OCI-LY1 (cell line): ENCODE measurements around the gene GMPR.

Experiments used
- H2AFZ ChIP-seq: fragments of 200-600 bp; sonication (generic), shearing (Covaris generic); 2 replicates; pipeline ENCODE4 v1.6.0; 2014; ENCODE audit warnings: antibody characterized with exemption, mild to moderate bottlenecking, low read length
- H3F3A ChIP-seq: fragments of 200-600 bp; sonication (generic), shearing (Covaris generic); 2 replicates; pipeline ENCODE4 v1.6.0; 2014; ENCODE audit warnings: mild to moderate bottlenecking, antibody characterized with exemption, low read length, moderate library complexity; ENCODE audit not compliant: insufficient read depth
- H3K27ac ChIP-seq: fragments of 200-600 bp; sonication (generic); 2 replicates; pipeline ENCODE4 v1.5.1; 2014; ENCODE audit warnings: low read length, mixed run types, mild to moderate bottlenecking, low read depth; ENCODE audit not compliant: poor library complexity, severe bottlenecking
- H3K27me3 ChIP-seq: fragments of 200-600 bp; sonication (generic); 2 replicates; pipeline ENCODE4 v1.6.0; 2014; ENCODE audit warnings: antibody characterized with exemption, mild to moderate bottlenecking, low read length, moderate library complexity; ENCODE audit not compliant: insufficient read depth
- H3K36me3 ChIP-seq: fragments of 200-600 bp; sonication (generic); 2 replicates; pipeline ENCODE4 v1.6.1; 2014; ENCODE audit warnings: mild to moderate bottlenecking, antibody characterized with exemption, low read length, moderate library complexity, mixed read lengths; ENCODE audit not compliant: insufficient read depth
- H3K4me1 ChIP-seq: fragments of 200-600 bp; sonication (generic); 2 replicates; pipeline ENCODE4 v1.5.1; 2014; ENCODE audit warnings: mild to moderate bottlenecking, low read length, moderate library complexity; ENCODE audit not compliant: insufficient read depth, severe bottlenecking
- H3K4me2 ChIP-seq: fragments of 200-600 bp; sonication (generic), shearing (Covaris generic); 2 replicates; pipeline ENCODE4 v1.6.1; 2014; ENCODE audit warnings: low read length
- H3K4me3 ChIP-seq: fragments of 200-600 bp; sonication (generic); 2 replicates; pipeline ENCODE4 v1.5.1; 2014; ENCODE audit warnings: low read length, low read depth, mild to moderate bottlenecking, mixed read lengths; ENCODE audit not compliant: poor library complexity, severe bottlenecking
- H3K79me2 ChIP-seq: fragments of 200-600 bp; shearing (Covaris generic); 2 replicates; pipeline ENCODE4 v1.6.1; 2016; ENCODE audit warnings: mixed run types, low read length, mixed read lengths; ENCODE audit not compliant: insufficient read depth
- H3K9ac ChIP-seq: fragments of 200-600 bp; sonication (generic), shearing (Covaris generic); 2 replicates; pipeline ENCODE4 v1.6.1; 2014; ENCODE audit warnings: mild to moderate bottlenecking, low read length, mixed read lengths
- H3K9me2 ChIP-seq: fragments of 200-600 bp; sonication (generic), shearing (Covaris generic); 2 replicates; pipeline ENCODE4 v1.6.1; 2014; ENCODE audit warnings: low read depth, mild to moderate bottlenecking, low read length, mixed read lengths
- H3K9me3 ChIP-seq: fragments of 200-600 bp; shearing (Covaris generic); 2 replicates; pipeline ENCODE4 v1.6.1; 2014; ENCODE audit warnings: low read length, mixed read lengths
- H4K20me1 ChIP-seq: fragments of 200-600 bp; sonication (generic), shearing (Covaris generic); 2 replicates; pipeline ENCODE4 v1.6.0; 2016; ENCODE audit warnings: mild to moderate bottlenecking, low read length; ENCODE audit not compliant: insufficient read depth
- CTCF ChIP-seq: fragments of 200-600 bp; sonication (generic), shearing (Covaris generic); IDR thresholded peaks from 2 replicates; pipeline ENCODE4 v1.5.1; 2017; ENCODE audit warnings: mild to moderate bottlenecking, antibody characterized with exemption, low read length, moderate library complexity, mixed read lengths
- EZH2 ChIP-seq: fragments of 200-600 bp; sonication (generic), shearing (Covaris generic); IDR thresholded peaks from 2 replicates; pipeline ENCODE4 v1.8.0; 2017; ENCODE audit warnings: borderline replicate concordance, mixed run types, mild to moderate bottlenecking, antibody characterized with exemption, low read length, moderate library complexity, mixed read lengths

Gene GMPR

GRCh38 chr6:16321341-16321710 lies 82.9 kb downstream of the GMPR start:
- no peaks in the 10 kb centered on the region for H4K20me1 ChIP-seq
- H3K36me3 ChIP-seq: no peaks in the 10 kb centered on the region
- no peaks in the 10 kb centered on the region for H3K79me2 ChIP-seq
- peaks cover 20% of the 10 kb centered on the region for H3K4me1 ChIP-seq
- no peak overlapping the region for H3K27ac ChIP-seq
- H3F3A ChIP-seq: no peaks in the 10 kb centered on the region
- TF ChIP-seq EZH2 (no peak), CTCF (no peak)
- H3K27me3 ChIP-seq: no peaks in the 10 kb centered on the region
- H3K9me2 ChIP-seq: no peaks in the 10 kb centered on the region
- no peak overlapping the region for H3K9ac ChIP-seq
- no peaks in the 10 kb centered on the region for H3K9me3 ChIP-seq
- H3K4me3 ChIP-seq: no peak overlapping the region
- no peak overlapping the region for H3K4me2 ChIP-seq
- H2AFZ ChIP-seq: no peak overlapping the region

- H3K4me2 ChIP-seq: no peak overlapping the region
- H3K36me3 ChIP-seq: no peaks in the 10 kb centered on the region
- no peak overlapping the region for H3K9ac ChIP-seq
- no peaks in the 10 kb centered on the region for H3K9me2 ChIP-seq
- H3F3A ChIP-seq: no peaks in the 10 kb centered on the region
- no peak overlapping the region for H3K4me3 ChIP-seq
- TF ChIP-seq EZH2: no peak
- no peak for TF ChIP-seq CTCF
- H3K27ac ChIP-seq: no peak overlapping the region
- no peaks in the 10 kb centered on the region for H3K79me2 ChIP-seq
- H3K27me3 ChIP-seq: no peaks in the 10 kb centered on the region
- H3K9me3 ChIP-seq: no peaks in the 10 kb centered on the region
- H4K20me1 ChIP-seq: no peaks in the 10 kb centered on the region
- peaks cover 20% of the 10 kb centered on the region for H3K4me1 ChIP-seq
- no peak overlapping the region for H2AFZ ChIP-seq
These were observed 83.4 kb downstream of the GMPR start for GRCh38 chr6:16321826-16322225.

GRCh38 chr6:16322666-16323312 lies 84.4 kb downstream of the GMPR start:
- Histone ChIP-seq H3F3A (no peaks in the 10 kb centered on the region), H3K4me2 (peak overlapping the region; percentile 16; the same call in 1 of the 2 replicates), H3K27ac (no peak overlapping the region), H3K9ac (no peak overlapping the region), H3K9me2 (no peaks in the 10 kb centered on the region), H2AFZ (no peak overlapping the region), H3K9me3 (no peaks in the 10 kb centered on the region), H3K36me3 (no peaks in the 10 kb centered on the region), H3K27me3 (no peaks in the 10 kb centered on the region), H3K4me1 (peaks cover 20% of the 10 kb centered on the region), H3K79me2 (no peaks in the 10 kb centered on the region), H4K20me1 (no peaks in the 10 kb centered on the region), H3K4me3 (no peak overlapping the region)
- TF ChIP-seq EZH2 (no peak), CTCF (no peak)
